Stimulated activated CD8-positive, alpha-beta memory T cell treated with anti-CD3 and anti-CD28 coated beads, Interleukin-12 subunit alpha, Interleukin-12 subunit beta, amount 100 ng/mL, for 4 hours (primary cell): ENCODE data around the gene FLACC1.
"Not testable (repeated sequence)": the region's sequence is repeated elsewhere in the genome, so short reads cannot be mapped to it uniquely, and the experiment has no call there.

ENCODE experiments used
- DNase-seq: peaks from one replicate; pipeline ENCODE4 v3.0.0-alpha.2; 2020; ENCODE audit warnings: low read depth

Gene FLACC1

GRCh38 chr2:201255408-201256033 lies 101.6 kb downstream of the FLACC1 start:
- no peak for DNase-seq

GRCh38 chr2:201254081-201254730 lies 102.9 kb downstream of the FLACC1 start:
- no peak for DNase-seq

GRCh38 chr2:201250741-201251140 lies 106.4 kb downstream of the FLACC1 start:
- DNase-seq = no peak

- no peak for DNase-seq
Observed at GRCh38 chr2:201249889-201250288, 107.3 kb downstream of the FLACC1 start.

GRCh38 chr2:201248288-201248844 lies 108.8 kb downstream of the FLACC1 start:
- DNase-seq = no peak

DNA sequence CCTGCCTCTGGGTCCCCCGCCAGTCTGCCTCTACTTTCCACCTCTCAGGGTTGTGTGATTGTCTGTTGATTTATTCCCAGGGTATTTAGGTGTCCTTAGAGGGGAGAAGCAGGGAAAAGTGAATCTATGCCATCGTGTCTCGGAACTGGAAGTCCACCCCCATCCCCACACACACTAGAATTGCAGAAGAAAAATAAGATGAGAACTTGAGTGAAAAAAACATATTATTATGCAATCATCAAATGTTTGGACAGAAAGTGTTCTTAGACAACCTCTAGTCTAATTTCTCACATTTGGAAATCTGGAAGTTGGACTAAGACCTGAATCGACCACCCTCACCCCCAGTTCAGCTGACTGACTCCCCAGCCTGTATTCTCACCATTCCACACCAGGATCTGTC lies 110.9 kb downstream of the FLACC1 start:
- DNase-seq = no peak

DNA sequence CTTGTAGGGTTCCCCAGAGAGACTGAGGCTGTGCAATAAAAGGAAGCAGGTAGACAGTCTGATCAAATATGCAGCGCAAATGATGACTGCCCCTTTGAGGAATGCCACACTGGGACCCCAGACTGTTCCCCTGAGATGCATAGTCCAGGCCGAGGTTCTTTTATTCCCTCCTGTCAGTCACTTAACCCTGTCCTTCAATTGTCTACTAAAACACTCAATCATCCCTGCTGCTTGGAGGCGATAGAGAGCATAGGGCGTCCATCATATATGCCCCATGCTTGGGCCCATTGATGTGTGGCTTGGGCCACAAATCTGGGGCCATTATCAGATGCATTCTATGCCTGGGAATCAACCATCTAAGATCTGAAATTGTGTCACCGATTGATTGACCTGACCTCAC lies 112.3 kb downstream of the FLACC1 start:
- no peak for DNase-seq

- no peak for DNase-seq
Observed at GRCh38 chr2:201242571-201243277, 114.4 kb downstream of the FLACC1 start.

GRCh38 chr2:201239167-201239935 lies 117.8 kb downstream of the FLACC1 start:
- DNase-seq = not testable (repeated sequence)
